ENCODE results near the gene OBI1. TPM values are rescaled to one million over a fixed set of nuclear protein-coding genes. Genes with fewer than 3 reads are reported as not detected.
"Not testable (repeated sequence)": the region's sequence is repeated elsewhere in the genome, so short reads cannot be mapped to it uniquely, and the experiment has no call there.

The OBI1 gene
- total and polyA plus RNA-seq, 5 donors: 5.6 to 11.0 (median 9.4) TPM

- no peak for ATAC-seq
- Histone ChIP-seq H3K9me3 (ENCODE audit: control insufficient read depth, low read length) (no peaks in the 10 kb centered on the region), H3K4me1 (ENCODE audit: control insufficient read depth, insufficient read depth, low read length) (peaks cover 2% of the 10 kb centered on the region), H3K4me3 (ENCODE audit: low read length) (no peak overlapping the region), H3K27ac (ENCODE audit: low read length) (no peak overlapping the region), H3K27me3 (ENCODE audit: control insufficient read depth, insufficient read depth) (no peaks in the 10 kb centered on the region)
- WGBS: 93% methylated on average over 2 of the region's 2 CpGs
- DNase-seq: no peak
- intact Hi-C loops (cut with DNase I): no loop called here
Measured at GRCh38 chr13:78662467-78662866, 3.5 kb upstream of the OBI1 start.

DNA sequence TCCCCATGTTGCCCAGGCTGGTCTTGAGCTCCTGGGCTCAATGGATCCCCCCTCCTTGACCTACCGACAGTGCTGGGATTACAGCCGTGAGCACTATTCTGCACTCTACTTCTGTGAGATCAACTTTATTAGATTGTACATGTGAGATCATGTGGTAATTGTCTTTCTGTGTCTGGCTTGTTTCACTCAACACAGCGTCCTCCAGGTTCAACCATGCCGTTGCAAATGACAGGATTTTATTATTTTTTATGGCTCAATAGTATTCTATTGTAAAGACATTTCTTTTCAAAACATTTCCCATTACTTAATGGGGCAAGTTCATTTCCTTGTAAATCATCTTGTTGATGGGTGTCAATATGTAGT is 1.5 kb upstream of the OBI1 start:
- Histone ChIP-seq H3K9me3 (ENCODE audit: control insufficient read depth, low read length) (no peaks in the 10 kb centered on the region), H3K4me3 (ENCODE audit: low read length) (peak overlapping the region; percentile 58), H3K27me3 (ENCODE audit: control insufficient read depth, insufficient read depth) (no peaks in the 10 kb centered on the region), H3K4me1 (ENCODE audit: control insufficient read depth, insufficient read depth, low read length) (peaks cover 2% of the 10 kb centered on the region), H3K27ac (ENCODE audit: low read length) (no peak overlapping the region)
- intact Hi-C loops (cut with DNase I): no loop called here
- ATAC-seq: no peak
- no peak for DNase-seq
- WGBS: 69% methylated on average over 4 of the region's 4 CpGs

- peak overlapping the region; percentile 58 for H3K4me3 ChIP-seq (ENCODE audit: low read length)
- peak in 1 of 2 donors; percentile 25 for ATAC-seq
- 20% methylated on average over 20 of the region's 20 CpGs for WGBS
- intact Hi-C loops (cut with DNase I): no loop called here
- no peaks in the 10 kb centered on the region for H3K27me3 ChIP-seq (ENCODE audit: control insufficient read depth, insufficient read depth)
- H3K27ac ChIP-seq (ENCODE audit: low read length): no peak overlapping the region
- H3K4me1 ChIP-seq (ENCODE audit: control insufficient read depth, insufficient read depth, low read length): peaks cover 2% of the 10 kb centered on the region
- DNase-seq: peak in 1 of 3 donors; percentile 58
- H3K9me3 ChIP-seq (ENCODE audit: control insufficient read depth, low read length): no peaks in the 10 kb centered on the region
Measured at GRCh38 chr13:78659732-78660494, 958 bp upstream of the OBI1 start.

DNA sequence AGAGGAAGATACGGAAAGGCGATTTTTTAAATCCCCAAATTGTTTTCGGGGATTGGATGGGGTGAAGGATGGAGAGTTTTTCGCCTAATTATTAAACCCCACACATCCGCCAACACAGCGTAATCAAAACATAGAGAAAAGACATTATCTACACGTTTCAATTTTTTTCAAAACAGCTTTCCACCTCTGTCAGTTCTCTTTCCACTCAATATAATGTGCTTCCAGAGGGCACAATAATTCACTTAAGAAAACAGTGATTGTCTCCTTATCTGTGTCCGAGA is 435 bp upstream of the OBI1 start:
- Histone ChIP-seq H3K27me3 (ENCODE audit: control insufficient read depth, insufficient read depth) (no peaks in the 10 kb centered on the region), H3K27ac (ENCODE audit: low read length) (no peak overlapping the region), H3K9me3 (ENCODE audit: control insufficient read depth, low read length) (no peaks in the 10 kb centered on the region), H3K4me3 (ENCODE audit: low read length) (peak overlapping the region; percentile 58), H3K4me1 (ENCODE audit: control insufficient read depth, insufficient read depth, low read length) (peaks cover 2% of the 10 kb centered on the region)
- ATAC-seq (no peak), DNase-seq (no peak)
- WGBS: under 1% methylated on average over 8 of the region's 8 CpGs
- intact Hi-C loops (cut with DNase I): no loop called here

GRCh38 chr13:78657699-78658629 is 991 bp downstream of the OBI1 start:
- H3K4me3 ChIP-seq (ENCODE audit: low read length): peak overlapping the region; percentile 58
- H3K27me3 ChIP-seq (ENCODE audit: control insufficient read depth, insufficient read depth): no peaks in the 10 kb centered on the region
- DNase-seq (no peak), ATAC-seq (peak in 1 of 2 donors; percentile 7)
- peaks cover 2% of the 10 kb centered on the region for H3K4me1 ChIP-seq (ENCODE audit: control insufficient read depth, insufficient read depth, low read length)
- intact Hi-C loops (cut with DNase I): no loop called here
- H3K9me3 ChIP-seq (ENCODE audit: control insufficient read depth, low read length): no peaks in the 10 kb centered on the region
- H3K27ac ChIP-seq (ENCODE audit: low read length): no peak overlapping the region
- whole genome bisulfite sequencing: 11% methylated on average over 12 of the region's 12 CpGs

GRCh38 chr13:78655906-78656305 is 3.0 kb downstream of the OBI1 start:
- no peaks in the 10 kb centered on the region for H3K27me3 ChIP-seq (ENCODE audit: control insufficient read depth, insufficient read depth)
- H3K27ac ChIP-seq (ENCODE audit: low read length): no peak overlapping the region
- H3K4me3 ChIP-seq (ENCODE audit: low read length): no peak overlapping the region
- H3K9me3 ChIP-seq (ENCODE audit: control insufficient read depth, low read length): no peaks in the 10 kb centered on the region
- ATAC-seq: no peak
- intact Hi-C loops (cut with DNase I): no loop called here
- H3K4me1 ChIP-seq (ENCODE audit: control insufficient read depth, insufficient read depth, low read length): peaks cover 4% of the 10 kb centered on the region
- DNase-seq: no peak

- no peaks in the 10 kb centered on the region for H3K27me3 ChIP-seq (ENCODE audit: control insufficient read depth, insufficient read depth)
- ATAC-seq: no peak
- no peak overlapping the region for H3K27ac ChIP-seq (ENCODE audit: low read length)
- no peak overlapping the region for H3K4me3 ChIP-seq (ENCODE audit: low read length)
- peaks cover 8% of the 10 kb centered on the region for H3K4me1 ChIP-seq (ENCODE audit: control insufficient read depth, insufficient read depth, low read length)
- no peaks in the 10 kb centered on the region for H3K9me3 ChIP-seq (ENCODE audit: control insufficient read depth, low read length)
- WGBS: 94% methylated on average over 3 of the region's 3 CpGs
- no peak for DNase-seq
- intact Hi-C loops (cut with DNase I): no loop called here
Measured at GRCh38 chr13:78655007-78655406, 3.9 kb downstream of the OBI1 start.

DNA sequence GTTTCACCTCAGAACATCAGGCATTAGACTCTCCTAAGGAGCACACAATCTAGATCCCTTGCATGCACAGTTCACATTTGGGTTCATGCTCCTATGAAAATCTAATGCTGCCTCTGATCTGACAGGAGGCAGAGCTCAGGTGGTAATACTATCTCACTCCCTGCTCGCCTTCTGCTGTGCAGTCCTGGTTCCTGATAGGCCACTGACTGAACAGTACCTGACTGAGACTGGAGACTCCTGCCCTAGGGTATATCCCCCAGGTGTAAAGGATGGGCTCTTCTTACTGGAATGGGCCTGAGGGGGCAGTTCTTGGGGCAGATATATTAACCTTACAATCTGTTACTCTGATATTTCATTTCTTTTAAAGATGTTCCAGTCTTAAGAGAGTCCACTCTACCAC is 6.3 kb downstream of the OBI1 start:
- Histone ChIP-seq H3K27me3 (ENCODE audit: control insufficient read depth, insufficient read depth) (no peaks in the 10 kb centered on the region), H3K4me1 (ENCODE audit: control insufficient read depth, insufficient read depth, low read length) (peaks cover 8% of the 10 kb centered on the region), H3K4me3 (ENCODE audit: low read length) (no peak overlapping the region), H3K27ac (ENCODE audit: low read length) (no peak overlapping the region), H3K9me3 (ENCODE audit: control insufficient read depth, low read length) (no peaks in the 10 kb centered on the region)
- ATAC-seq (no peak), DNase-seq (no peak)
- intact Hi-C loops (cut with DNase I): no loop called here
- WGBS: 83% methylated on average over 1 of the region's 1 CpG

DNA sequence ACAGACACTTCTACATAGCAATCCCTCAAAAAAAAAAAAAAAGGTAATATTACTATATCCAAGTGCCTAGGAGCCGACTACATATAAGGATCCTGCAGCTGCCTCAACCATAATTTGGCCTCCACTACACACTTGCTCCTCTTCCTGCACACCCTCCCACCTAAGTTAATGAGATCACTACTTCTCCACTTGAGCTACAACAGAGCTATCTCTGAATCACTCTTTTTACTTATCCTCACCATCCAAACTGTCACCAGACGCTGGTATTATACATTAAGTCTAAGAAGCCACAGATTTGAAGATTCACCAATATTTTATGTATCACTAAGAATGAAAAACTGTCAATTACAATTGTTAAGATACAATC is 8.3 kb downstream of the OBI1 start:
- DNase-seq (no peak), ATAC-seq (no peak)
- Histone ChIP-seq H3K4me3 (ENCODE audit: low read length) (no peak overlapping the region), H3K27ac (ENCODE audit: low read length) (no peak overlapping the region), H3K9me3 (ENCODE audit: control insufficient read depth, low read length) (no peaks in the 10 kb centered on the region), H3K27me3 (ENCODE audit: control insufficient read depth, insufficient read depth) (no peaks in the 10 kb centered on the region), H3K4me1 (ENCODE audit: control insufficient read depth, insufficient read depth, low read length) (peaks cover 11% of the 10 kb centered on the region)
- WGBS: 74% methylated on average over 2 of the region's 2 CpGs
- intact Hi-C loops (cut with DNase I): no loop called here

GRCh38 chr13:78649997-78650716 is 8.8 kb downstream of the OBI1 start:
- DNase-seq (no peak), ATAC-seq (no peak)
- intact Hi-C loops (cut with DNase I): no loop called here
- Histone ChIP-seq H3K9me3 (ENCODE audit: control insufficient read depth, low read length) (no peaks in the 10 kb centered on the region), H3K27me3 (ENCODE audit: control insufficient read depth, insufficient read depth) (no peaks in the 10 kb centered on the region), H3K27ac (ENCODE audit: low read length) (no peak overlapping the region), H3K4me1 (ENCODE audit: control insufficient read depth, insufficient read depth, low read length) (peaks cover 11% of the 10 kb centered on the region), H3K4me3 (ENCODE audit: low read length) (no peak overlapping the region)
- 33% methylated on average over 3 of the region's 3 CpGs for WGBS

DNA sequence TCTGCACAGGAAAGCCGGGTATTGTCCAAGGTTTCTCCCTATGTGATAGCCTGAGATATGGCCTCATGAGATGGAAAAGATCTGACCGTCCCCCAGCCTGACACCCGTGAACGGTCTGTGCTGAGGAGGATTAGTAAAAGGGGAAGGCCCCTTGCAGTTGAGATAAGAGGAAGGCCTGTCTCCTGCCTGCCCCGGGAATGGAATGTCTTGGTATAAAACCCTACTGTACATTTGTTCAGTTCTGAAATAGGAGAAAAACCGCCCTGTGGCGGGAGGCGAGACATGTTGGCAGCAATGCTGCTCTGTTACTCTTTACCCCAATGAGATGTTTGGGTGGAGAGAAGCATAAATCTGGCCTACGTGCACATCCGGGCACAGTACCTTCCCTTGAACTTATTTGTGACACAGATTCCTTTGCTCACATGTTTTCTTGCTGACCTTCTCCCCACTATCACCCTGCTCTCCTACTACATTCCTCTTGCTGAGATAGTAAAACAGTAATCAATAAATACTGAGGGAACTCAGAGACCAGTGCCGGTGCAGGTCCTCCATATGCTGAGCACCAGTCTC is 11.8 kb downstream of the OBI1 start:
- peak overlapping the region; percentile 64 for H3K27ac ChIP-seq (ENCODE audit: low read length)
- H3K4me3 ChIP-seq (ENCODE audit: low read length); DNase-seq; H3K4me1 ChIP-seq (ENCODE audit: control insufficient read depth, insufficient read depth, low read length); H3K9me3 ChIP-seq (ENCODE audit: control insufficient read depth, low read length); intact Hi-C loops (cut with DNase I); ATAC-seq; H3K27me3 ChIP-seq (ENCODE audit: control insufficient read depth, insufficient read depth): not testable (repeated sequence)
- 37% methylated on average over 11 of the region's 11 CpGs for WGBS

Measured in right cardiac atrium (tissue), 5 donors.